GM18868 (cell line): ENCODE data around the gene NCAN.
A peak's percentile ranks its signal among the peaks of the same experiment; 100 is the strongest.
"Not testable (repeated sequence)": the region's sequence is repeated elsewhere in the genome, so short reads cannot be mapped to it uniquely, and the experiment has no call there.

Experiments
- ATAC-seq: cut with Tn5 transposase; IDR thresholded peaks from one replicate; pipeline ENCODE4 v1.9.1; 2021; ENCODE audit warnings: mild to moderate bottlenecking, moderate library complexity; ENCODE audit not compliant: unreplicated experiment

Gene NCAN

GRCh38 chr19:19192910-19193423, 18.8 kb upstream of the NCAN start:
- ATAC-seq, result peak; percentile 11

- no peak for ATAC-seq
Measured at GRCh38 chr19:19193926-19194325, 17.8 kb upstream of the NCAN start.

- ATAC-seq, result no peak
Measured at GRCh38 chr19:19201697-19202630, 9.8 kb upstream of the NCAN start.

GRCh38 chr19:19202707-19203011, 9.1 kb upstream of the NCAN start:
- no peak for ATAC-seq

- ATAC-seq, result peak; percentile 75
Measured at GRCh38 chr19:19203012-19203856, 8.5 kb upstream of the NCAN start, which contains the start of gene NR2C2AP. NR2C2AP (minus strand) TSS chr19:19203414; CDS start chr19:19203060, 354 bp downstream.

GRCh38 chr19:19204181-19204580, 7.6 kb upstream of the NCAN start:
- no peak for ATAC-seq

GRCh38 chr19:19205416-19206410, 6.0 kb upstream of the NCAN start:
- ATAC-seq, result no peak

GRCh38 chr19:19206938-19207337, 4.8 kb upstream of the NCAN start:
- ATAC-seq, result no peak

GRCh38 chr19:19207637-19208572, 3.9 kb upstream of the NCAN start:
- no peak for ATAC-seq

GRCh38 chr19:19209372-19209771, 2.4 kb upstream of the NCAN start:
- no peak for ATAC-seq

- ATAC-seq, result no peak
Measured at GRCh38 chr19:19212916-19213315, 1.2 kb downstream of the NCAN start.

GRCh38 chr19:19213426-19214158, 1.8 kb downstream of the NCAN start:
- no peak for ATAC-seq

GRCh38 chr19:19214159-19214490, 2.4 kb downstream of the NCAN start:
- ATAC-seq, result no peak

GRCh38 chr19:19214892-19215291, 3.1 kb downstream of the NCAN start:
- no peak for ATAC-seq

GRCh38 chr19:19215792-19216191, 4.0 kb downstream of the NCAN start:
- ATAC-seq, result no peak

- no peak for ATAC-seq
Measured at GRCh38 chr19:19217099-19217498, 5.3 kb downstream of the NCAN start.

- ATAC-seq, result no peak
Measured at GRCh38 chr19:19218911-19219310, 7.2 kb downstream of the NCAN start.

- ATAC-seq, result not testable (repeated sequence)
Measured at GRCh38 chr19:19221000-19221399, 9.2 kb downstream of the NCAN start.

- ATAC-seq, result no peak
Measured at GRCh38 chr19:19223060-19223459, 11.3 kb downstream of the NCAN start.
